Fibroblast of pulmonary artery (primary cell): ENCODE measurements around the gene VARS2.
"Not testable (repeated sequence)": the region's sequence is repeated elsewhere in the genome, so short reads cannot be mapped to it uniquely, and the experiment has no call there.

Experiments used
- DNase-seq: peaks from one replicate; pipeline ENCODE4 v3.0.0-alpha.2; 2010; ENCODE audit warnings: low read depth
- H3K4me3 ChIP-seq: replicated peaks from 2 replicates; pipeline ENCODE4 v1.5.1; 2011; ENCODE audit warnings: low read depth, mild to moderate bottlenecking, control low read depth, low read length, moderate library complexity
- TF ChIP-seq, protein P1 (sequence below): IDR thresholded peaks from 2 replicates; pipeline ENCODE4 v1.5.1; 2011; ENCODE audit warnings: mild to moderate bottlenecking, control low read depth, low read length, inconsistent platforms; ENCODE audit errors: missing control alignments

The VARS2 gene

DNA sequence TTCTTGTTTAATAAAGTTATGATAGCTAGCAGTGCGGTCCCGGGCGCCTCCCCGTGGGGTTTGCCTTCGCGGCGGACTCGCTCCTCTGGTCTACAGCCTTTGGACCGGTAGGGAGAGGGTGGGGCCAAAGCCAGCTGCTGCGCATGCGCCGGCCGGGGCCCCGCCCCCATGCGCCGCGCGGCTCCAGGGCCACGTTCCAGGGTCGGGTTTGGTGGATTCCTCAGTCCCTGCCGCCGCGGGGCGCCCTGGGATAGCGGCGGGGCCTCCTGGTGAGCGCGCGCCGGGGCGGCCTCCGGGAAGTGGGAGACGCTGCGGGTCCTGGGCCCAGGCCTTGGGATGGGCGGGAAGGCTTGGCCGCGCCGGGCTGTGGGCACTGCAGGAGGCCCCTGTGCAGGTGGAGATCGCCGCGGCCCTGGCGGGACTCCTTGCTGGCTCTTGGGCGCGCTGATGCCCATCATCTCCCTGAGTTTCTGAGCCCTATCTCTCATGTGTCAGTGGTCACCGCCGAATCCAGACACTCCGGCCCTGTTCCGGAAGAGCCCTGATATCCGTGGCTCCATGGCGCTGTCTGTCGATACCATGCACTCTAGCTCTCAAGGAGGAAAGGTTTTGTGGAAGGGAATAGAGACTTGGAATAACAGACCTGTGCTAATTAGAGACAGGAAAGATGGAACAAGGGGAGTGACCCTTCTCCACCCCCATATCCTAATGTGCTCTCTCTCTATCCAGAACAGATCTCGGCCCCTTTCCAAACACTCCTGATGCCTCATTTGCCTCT is at the start of gene VARS2:
TSS of gene VARS2 (plus strand) at position 163 of the 778 bp plus-strand sequence. CDS start at position 762, 599 bp downstream.
- TF ChIP-seq, protein P1, sequence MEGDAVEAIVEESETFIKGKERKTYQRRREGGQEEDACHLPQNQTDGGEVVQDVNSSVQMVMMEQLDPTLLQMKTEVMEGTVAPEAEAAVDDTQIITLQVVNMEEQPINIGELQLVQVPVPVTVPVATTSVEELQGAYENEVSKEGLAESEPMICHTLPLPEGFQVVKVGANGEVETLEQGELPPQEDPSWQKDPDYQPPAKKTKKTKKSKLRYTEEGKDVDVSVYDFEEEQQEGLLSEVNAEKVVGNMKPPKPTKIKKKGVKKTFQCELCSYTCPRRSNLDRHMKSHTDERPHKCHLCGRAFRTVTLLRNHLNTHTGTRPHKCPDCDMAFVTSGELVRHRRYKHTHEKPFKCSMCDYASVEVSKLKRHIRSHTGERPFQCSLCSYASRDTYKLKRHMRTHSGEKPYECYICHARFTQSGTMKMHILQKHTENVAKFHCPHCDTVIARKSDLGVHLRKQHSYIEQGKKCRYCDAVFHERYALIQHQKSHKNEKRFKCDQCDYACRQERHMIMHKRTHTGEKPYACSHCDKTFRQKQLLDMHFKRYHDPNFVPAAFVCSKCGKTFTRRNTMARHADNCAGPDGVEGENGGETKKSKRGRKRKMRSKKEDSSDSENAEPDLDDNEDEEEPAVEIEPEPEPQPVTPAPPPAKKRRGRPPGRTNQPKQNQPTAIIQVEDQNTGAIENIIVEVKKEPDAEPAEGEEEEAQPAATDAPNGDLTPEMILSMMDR = peak; percentile 29
- peak within 1 kb of the TSS; percentile 58 for H3K4me3 ChIP-seq
- DNase-seq = peak; percentile 94

DNA sequence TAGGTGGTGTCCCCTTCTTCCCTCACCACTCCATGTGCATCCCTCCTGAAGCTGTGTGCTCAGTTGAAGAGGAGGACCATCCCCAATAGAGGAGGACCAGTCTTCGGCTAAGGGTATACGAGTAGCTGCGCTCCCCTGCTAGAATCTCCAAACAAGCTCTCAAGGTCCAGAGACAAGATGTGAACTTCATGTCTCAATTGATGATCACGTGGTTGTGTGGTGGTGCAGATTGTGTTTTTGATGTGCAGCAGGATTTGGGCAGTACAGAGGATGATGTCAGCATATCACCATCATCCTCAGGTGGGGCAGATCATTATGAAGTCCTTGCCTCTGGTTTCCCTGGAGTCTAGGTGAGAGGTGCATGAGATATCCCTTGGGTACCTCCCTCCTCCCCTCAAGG is 49.7 kb upstream of the VARS2 start:
- TF ChIP-seq, protein P1 = no peak
- no peak overlapping the region for H3K4me3 ChIP-seq
- no peak for DNase-seq

DNA sequence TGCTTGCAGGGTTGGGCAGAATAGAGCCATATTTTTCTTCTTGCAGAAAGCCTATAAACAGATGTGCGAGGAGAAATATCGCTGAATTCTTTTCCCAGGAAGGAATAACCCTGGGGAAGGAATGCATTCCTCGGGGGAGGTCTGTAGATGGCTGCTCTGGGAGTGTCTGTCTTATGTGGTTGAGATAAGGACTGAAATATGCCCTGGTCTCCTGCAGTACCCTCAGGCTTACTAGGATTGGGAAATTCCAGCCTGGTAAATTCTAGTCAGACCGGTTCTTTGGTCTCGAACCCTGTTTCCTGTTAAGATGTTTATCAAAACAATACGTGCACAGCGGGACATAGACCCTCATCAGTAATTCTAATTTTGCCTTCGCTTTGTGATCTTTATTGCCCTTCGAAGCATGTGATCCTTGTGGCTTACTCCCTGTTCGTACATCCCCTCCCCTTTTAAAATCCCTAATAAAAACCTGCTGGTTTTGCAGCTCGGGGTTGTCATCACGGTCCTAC is 44.7 kb upstream of the VARS2 start:
- not testable (repeated sequence) for H3K4me3 ChIP-seq, DNase-seq

DNA sequence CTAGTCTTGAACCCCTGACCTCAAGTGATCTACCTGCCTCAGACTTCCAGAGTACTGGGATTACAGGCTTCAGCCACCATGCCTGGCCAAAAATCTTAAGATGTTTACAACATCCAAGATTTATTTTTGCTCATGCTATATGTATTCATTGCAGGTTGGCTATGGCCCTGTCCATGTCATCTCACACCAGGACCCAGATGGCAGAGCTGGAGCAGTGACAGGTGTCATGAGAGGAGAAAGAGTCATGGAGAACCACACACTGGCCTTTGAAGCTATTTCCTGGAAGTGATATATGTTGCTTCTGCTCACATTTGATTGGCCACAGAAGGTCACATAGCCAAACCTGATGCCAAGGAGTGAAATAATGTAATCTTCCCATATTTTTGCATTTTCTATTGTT is 43.5 kb upstream of the VARS2 start:
- TF ChIP-seq, protein P1 = no peak
- H3K4me3 ChIP-seq = no peak overlapping the region
- no peak for DNase-seq

DNA sequence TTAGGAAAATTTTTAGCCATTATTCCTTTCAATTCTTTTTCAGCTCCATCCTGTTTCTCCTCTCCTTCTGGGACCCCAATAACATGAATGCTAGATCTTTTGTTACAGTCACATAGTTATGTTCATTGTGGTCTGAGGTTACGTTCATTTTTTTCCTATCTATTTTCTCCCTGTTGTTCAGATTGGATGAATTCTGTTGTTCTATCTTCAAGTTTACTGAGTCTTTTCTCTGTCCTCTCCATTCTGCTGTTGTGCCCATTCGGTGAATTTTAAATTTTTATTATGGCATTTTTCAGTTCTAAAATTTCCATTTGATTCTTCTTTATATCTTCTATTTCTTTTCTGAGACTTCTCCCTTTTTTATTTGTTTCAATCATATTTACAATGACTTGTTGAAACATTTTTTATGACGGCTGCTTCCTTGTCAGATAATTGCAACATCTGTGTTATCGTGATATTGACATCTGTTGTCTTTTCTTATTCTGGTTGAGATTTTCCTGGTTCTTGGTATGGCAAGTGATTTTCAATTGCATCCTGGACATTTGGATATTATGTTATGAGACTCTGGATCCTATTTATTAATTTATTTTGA is 42.4 kb upstream of the VARS2 start:
- no peak for DNase-seq
- H3K4me3 ChIP-seq = no peak overlapping the region
- TF ChIP-seq, protein P1 = no peak

DNA sequence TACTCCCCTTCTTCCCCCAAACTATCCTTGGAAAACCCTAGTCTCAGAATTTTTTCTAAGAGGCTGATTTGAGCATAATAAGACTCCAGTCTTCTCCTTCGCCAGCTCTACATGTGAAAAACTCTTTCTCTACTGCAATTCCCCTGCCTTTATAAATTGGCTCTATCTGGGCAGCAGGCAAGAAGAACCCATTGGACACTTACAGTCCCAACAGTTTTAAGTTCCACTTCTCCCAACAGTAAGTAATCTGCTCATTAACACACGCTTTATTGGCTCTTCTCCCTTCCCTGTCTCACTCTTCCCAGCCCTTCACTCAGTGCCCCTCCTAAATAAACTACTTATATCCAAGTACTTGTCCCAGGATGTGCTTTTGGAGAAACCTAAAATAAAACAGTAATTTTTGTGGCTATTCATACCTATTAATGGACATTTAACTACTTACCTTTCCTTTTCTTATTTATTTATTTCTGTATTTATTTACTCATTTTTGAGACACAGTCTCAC is 40.8 kb upstream of the VARS2 start:
- no peak for DNase-seq
- no peak overlapping the region for H3K4me3 ChIP-seq
- TF ChIP-seq, protein P1 = no peak

DNA sequence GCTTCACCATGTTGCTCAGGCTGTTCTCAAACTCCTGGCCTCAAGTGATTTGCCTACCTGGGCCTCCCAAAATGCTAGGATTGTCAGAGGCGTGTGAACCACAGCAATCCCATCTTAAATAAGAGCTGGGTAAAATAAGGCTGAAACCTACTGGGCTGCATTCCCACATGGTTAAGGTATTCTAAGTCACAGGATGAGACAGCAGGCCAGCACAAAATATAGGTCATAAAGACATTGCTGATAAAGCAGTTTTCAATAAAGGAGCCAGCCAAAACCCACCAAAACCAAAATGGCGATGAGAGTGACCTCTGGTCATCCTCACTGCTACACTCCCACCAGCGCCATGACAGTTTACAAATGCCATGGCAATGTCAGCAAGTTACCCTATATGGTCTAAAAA is 40.2 kb upstream of the VARS2 start:
- H3K4me3 ChIP-seq, DNase-seq: not testable (repeated sequence)
